ENCODE measurements around the gene ODR4.

Gene ODR4

GRCh38 chr1:186420923-186421322 is 45.3 kb downstream of the ODR4 start:
- H3K27me3 ChIP-seq = no peaks in the 10 kb centered on the region
- TF ChIP-seq, protein P1, sequence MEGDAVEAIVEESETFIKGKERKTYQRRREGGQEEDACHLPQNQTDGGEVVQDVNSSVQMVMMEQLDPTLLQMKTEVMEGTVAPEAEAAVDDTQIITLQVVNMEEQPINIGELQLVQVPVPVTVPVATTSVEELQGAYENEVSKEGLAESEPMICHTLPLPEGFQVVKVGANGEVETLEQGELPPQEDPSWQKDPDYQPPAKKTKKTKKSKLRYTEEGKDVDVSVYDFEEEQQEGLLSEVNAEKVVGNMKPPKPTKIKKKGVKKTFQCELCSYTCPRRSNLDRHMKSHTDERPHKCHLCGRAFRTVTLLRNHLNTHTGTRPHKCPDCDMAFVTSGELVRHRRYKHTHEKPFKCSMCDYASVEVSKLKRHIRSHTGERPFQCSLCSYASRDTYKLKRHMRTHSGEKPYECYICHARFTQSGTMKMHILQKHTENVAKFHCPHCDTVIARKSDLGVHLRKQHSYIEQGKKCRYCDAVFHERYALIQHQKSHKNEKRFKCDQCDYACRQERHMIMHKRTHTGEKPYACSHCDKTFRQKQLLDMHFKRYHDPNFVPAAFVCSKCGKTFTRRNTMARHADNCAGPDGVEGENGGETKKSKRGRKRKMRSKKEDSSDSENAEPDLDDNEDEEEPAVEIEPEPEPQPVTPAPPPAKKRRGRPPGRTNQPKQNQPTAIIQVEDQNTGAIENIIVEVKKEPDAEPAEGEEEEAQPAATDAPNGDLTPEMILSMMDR (IDR thresholded peaks at IDR 0.05; ENCODE audit: low read depth, low read length) = no peak
- peaks cover 12% of the 10 kb centered on the region for H3K36me3 ChIP-seq
- no peaks in the 10 kb centered on the region for H3K9me3 ChIP-seq
- no peak overlapping the region for H3K4me3 ChIP-seq (ENCODE audit: low read depth, low read length)
- H3K4me1 ChIP-seq = 0 out of 2 replicates have a peak, but pooled peaks cover 2% of the 10 kb centered on the region
- no peak for DNase-seq

GRCh38 chr1:186421446-186421845 is 45.8 kb downstream of the ODR4 start:
- H3K4me1 ChIP-seq = 0 out of 2 replicates have a peak, but pooled peaks cover 2% of the 10 kb centered on the region
- no peak for DNase-seq
- no peaks in the 10 kb centered on the region for H3K9me3 ChIP-seq
- TF ChIP-seq, protein P1 (IDR thresholded peaks at IDR 0.05; ENCODE audit: low read depth, low read length) = no peak
- no peak overlapping the region for H3K4me3 ChIP-seq (ENCODE audit: low read depth, low read length)
- H3K36me3 ChIP-seq = peaks cover 12% of the 10 kb centered on the region
- H3K27me3 ChIP-seq = no peaks in the 10 kb centered on the region

GRCh38 chr1:186424539-186424938 is 48.9 kb downstream of the ODR4 start:
- Histone ChIP-seq H3K9me3 (no peaks in the 10 kb centered on the region), H3K27me3 (no peaks in the 10 kb centered on the region), H3K4me1 (0 out of 2 replicates have a peak, but pooled peaks cover 2% of the 10 kb centered on the region), H3K4me3 (ENCODE audit: low read depth, low read length) (no peak overlapping the region), H3K36me3 (no peaks in the 10 kb centered on the region; the same call in 1 of the 2 replicates)
- peak; percentile 19 for DNase-seq
- TF ChIP-seq, protein P1 (IDR thresholded peaks at IDR 0.05; ENCODE audit: low read depth, low read length) = no peak

DNA sequence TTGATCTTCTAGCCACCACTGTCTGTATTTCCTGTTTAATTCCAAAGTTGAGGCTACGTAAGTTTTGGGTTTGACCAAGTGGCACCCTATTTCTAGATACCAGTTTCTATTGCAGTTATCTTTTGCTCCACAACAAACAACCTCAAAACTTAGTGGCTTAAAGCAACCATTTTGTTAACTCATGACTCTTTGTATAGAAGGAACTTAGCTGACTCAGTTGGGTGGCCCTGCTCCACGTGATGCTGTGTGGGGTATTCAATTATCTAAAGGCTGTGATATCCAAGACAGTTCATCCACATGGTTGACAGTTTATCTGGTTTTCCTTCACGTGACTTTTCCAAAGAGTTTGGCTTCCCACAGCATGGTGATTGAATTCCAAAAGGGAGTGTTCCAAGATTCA is 50.5 kb downstream of the ODR4 start:
- TF ChIP-seq, protein P1 (IDR thresholded peaks at IDR 0.05; ENCODE audit: low read depth, low read length) = no peak
- Histone ChIP-seq H3K4me1 (0 out of 2 replicates have a peak, but pooled peaks cover 2% of the 10 kb centered on the region), H3K4me3 (ENCODE audit: low read depth, low read length) (no peak overlapping the region), H3K9me3 (no peaks in the 10 kb centered on the region), H3K27me3 (no peaks in the 10 kb centered on the region), H3K36me3 (no peaks in the 10 kb centered on the region)
- DNase-seq = no peak

GRCh38 chr1:186429017-186429416 is 53.4 kb downstream of the ODR4 start:
- H3K4me3 ChIP-seq (ENCODE audit: low read depth, low read length) = no peak overlapping the region
- H3K36me3 ChIP-seq = no peaks in the 10 kb centered on the region
- no peak for DNase-seq
- no peaks in the 10 kb centered on the region for H3K27me3 ChIP-seq
- TF ChIP-seq, protein P1 (IDR thresholded peaks at IDR 0.05; ENCODE audit: low read depth, low read length) = no peak
- H3K4me1 ChIP-seq = 0 out of 2 replicates have a peak, but pooled peaks cover 2% of the 10 kb centered on the region
- no peaks in the 10 kb centered on the region for H3K9me3 ChIP-seq

DNA sequence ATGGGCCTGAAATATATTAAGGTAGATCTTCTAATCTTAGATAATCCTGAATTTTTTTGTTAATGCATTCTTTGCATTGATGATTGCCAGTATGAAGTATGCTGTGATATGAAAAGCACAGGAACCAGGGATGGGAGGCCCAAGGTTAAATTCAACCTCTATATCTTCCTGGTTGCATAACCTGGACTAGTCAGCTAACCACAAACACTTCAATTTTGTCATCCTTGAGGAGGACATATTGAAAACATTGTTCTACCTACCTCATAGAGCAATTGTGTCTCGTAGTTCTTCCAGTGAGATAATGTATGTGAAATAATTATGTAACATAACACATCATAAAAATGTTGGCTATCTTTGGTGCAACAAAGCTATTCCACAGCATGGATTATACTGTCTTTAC is 59.7 kb downstream of the ODR4 start:
- no peak overlapping the region for H3K4me3 ChIP-seq (ENCODE audit: low read depth, low read length)
- H3K27me3 ChIP-seq = no peaks in the 10 kb centered on the region; the same call in 1 of the 2 replicates
- H3K36me3 ChIP-seq = no peaks in the 10 kb centered on the region
- TF ChIP-seq, protein P1 (IDR thresholded peaks at IDR 0.05; ENCODE audit: low read depth, low read length) = no peak
- H3K9me3 ChIP-seq = no peaks in the 10 kb centered on the region
- DNase-seq = no peak
- H3K4me1 ChIP-seq = no peaks in the 10 kb centered on the region

All from BE2C (cell line).